CD4-positive, alpha-beta T cell treated with Interleukin-2 at 100 ng/mL for 4 hours (primary cell): ENCODE data around the gene DERL3.
"Not testable (repeated sequence)": the region's sequence is repeated elsewhere in the genome, so short reads cannot be mapped to it uniquely, and the experiment has no call there.

ENCODE experiments used
- DNase-seq: peaks from one replicate; pipeline ENCODE4 v3.0.0-alpha.2; 2020; ENCODE audit warnings: low spot score

The DERL3 gene

GRCh38 chr22:23838681-23839468, at the start of gene DERL3:
TSS of gene DERL3 (minus strand) at chr22:23839006. CDS start at chr22:23838987, 19 bp downstream.
- DNase-seq, result peak; percentile 98

DNA sequence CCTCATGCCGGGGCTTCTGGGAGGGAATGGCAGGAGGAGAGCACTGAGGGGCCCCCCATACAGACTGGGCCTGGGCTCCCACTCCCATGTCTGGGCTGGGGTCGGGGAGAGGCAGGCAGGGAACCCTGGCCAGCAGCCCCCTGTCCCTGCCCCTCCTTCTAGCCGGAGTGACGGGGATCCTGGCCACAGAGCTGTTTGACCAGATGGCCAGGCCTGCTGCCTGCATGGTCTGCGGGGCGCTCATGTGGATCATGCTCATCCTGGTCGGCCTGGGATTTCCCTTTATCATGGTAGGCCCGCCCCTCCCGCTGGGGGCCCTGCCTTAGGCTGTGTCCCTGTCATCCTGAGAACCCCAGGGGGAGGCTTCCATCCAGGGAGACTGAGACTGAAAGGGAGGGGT, 45.3 kb upstream of the DERL3 start:
- no peak for DNase-seq

DNA sequence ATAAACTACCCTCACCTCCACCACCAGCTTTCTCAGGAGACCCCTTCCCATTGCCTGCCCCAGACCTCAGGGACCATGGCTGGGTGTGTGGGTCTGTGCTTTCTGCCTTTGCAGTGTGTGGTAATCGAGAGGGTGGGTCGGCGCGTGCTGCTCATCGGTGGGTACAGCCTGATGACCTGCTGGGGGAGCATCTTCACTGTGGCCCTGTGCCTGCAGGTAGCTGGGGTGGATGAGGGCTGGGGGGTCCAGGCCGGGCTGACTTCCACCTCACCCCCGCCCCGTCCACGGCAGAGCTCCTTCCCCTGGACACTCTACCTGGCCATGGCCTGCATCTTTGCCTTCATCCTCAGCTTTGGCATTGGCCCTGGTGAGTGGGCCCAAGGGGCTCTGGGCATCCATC, 44.9 kb upstream of the DERL3 start:
- DNase-seq, result no peak

DNA sequence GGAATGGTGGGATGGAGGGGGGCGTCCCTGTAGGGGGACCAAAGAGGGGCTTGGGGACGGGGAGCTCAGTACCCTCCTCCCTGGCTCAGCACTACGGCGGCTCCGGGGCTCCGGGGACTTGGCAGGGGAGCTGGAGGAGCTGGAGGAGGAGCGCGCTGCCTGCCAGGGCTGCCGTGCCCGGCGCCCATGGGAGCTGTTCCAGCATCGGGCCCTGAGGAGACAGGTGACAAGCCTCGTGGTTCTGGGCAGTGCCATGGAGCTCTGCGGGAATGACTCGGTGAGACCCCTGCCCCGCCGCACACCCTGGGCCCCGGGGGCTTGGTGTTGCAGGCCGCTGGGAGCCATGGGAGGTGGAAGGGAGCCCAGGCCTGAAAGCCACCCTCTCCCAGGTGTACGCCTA, 43.6 kb upstream of the DERL3 start:
- DNase-seq, result no peak

DNA sequence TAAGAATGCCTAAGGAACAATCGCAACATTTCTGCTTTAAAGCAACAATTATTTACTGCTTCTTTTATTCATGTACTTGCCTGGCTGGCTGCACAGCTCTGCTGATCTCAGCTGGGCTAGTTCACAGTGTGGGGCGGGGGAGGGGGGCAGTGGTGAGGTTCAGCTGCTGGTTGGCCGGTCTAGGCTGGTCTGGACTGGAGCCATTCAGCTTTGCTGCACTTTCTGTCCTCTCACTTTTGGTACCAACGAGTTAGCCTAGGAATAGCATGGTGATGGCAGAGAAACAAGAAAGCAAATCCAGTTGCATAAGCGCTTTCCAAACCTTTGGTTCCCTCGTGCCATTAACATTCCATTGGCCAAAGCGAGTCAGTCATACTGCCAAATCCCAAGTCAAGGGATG, 39.4 kb upstream of the DERL3 start:
- DNase-seq, result no peak

GRCh38 chr22:23877566-23877965, 38.8 kb upstream of the DERL3 start:
- DNase-seq, result no peak

DNA sequence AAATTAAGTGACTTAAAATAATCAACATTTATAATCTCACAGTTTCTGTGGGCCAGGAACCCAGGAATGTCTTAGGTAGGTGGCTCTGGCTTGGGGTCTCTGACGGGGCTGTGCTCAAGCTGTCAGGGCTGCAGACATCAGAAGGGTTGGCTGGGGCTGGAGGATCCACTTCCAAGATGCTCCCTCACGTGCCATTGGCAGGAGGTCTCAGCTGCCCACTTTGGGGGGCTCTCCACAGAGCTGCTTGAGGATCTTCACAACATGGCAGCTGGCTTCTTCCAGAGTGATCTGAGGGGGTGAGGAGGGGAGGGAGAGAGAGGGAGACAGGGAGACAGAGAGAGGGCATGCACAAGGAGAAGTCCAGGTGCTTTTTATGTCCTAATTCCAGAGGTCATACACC, 37.0 kb upstream of the DERL3 start:
- DNase-seq, result no peak

- no peak for DNase-seq
Observed at GRCh38 chr22:23874871-23875270, 36.1 kb upstream of the DERL3 start.

- DNase-seq, result no peak
Observed at GRCh38 chr22:23868580-23868979, 29.8 kb upstream of the DERL3 start.

GRCh38 chr22:23864499-23865154, 25.8 kb upstream of the DERL3 start:
- DNase-seq, result not testable (repeated sequence)

DNA sequence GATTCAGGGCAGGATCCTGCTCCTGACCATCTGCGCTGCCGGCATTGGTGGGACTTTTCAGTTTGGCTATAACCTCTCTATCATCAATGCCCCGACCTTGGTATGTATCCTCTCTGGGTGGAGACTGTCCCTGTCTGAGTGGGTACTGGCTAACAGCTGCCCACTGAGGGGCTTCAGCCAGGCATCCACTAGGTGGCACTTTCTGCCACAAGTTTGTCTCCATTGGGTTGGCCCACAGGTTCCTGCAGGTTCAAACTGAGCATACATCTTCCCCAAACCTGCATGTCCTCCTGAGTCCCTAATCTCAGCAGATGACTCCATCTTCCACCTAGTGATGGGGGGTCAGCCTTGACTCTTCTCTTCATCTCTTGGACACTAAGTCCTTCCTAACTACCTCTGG, 23.3 kb upstream of the DERL3 start:
- DNase-seq, result peak; percentile 32

DNA sequence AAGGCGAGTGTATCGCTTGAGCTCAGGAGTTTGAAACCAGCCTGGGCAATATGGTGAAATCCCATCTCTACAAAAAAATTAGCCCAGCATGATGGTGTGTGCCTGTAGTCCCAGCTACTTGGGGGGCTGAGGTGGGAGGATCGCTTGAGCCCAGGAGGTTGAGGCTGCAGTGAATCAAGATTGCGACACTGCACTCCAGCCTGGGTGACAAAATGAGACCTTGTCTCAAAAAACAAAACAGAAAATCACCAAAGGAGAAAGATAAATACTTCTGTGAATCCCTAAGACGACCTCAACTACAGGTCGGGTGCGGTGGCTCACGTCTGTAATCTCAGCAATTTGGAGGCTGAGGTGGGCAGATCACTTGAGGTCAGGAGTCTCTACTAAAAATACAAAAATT, 21.4 kb upstream of the DERL3 start:
- not testable (repeated sequence) for DNase-seq

DNA sequence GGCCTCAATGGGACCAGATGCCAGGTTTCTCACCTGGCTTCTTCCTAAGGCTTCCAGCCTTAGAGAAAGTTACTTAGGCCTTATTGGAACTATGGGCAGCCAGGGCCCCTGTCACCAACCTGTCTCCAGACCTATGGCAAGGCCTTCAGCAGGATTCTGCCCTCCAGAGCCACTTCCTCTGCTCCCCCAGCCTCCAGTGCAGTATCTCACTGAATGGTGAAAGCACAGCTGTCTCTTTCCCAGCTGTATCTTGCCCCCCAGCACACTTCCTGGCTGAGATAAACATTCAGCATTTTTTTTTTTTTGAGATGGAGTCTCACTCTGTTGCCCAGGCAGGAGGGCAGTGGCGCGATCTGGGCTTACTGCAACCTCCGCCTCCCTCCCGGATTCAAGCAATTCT, 20.4 kb upstream of the DERL3 start:
- no peak for DNase-seq

- DNase-seq, result no peak
Observed at GRCh38 chr22:23858484-23858815, 19.6 kb upstream of the DERL3 start.

- DNase-seq, result peak; percentile 96
Observed at GRCh38 chr22:23857606-23858483, 19.0 kb upstream of the DERL3 start, which contains the start of gene SLC2A11. TSS of gene SLC2A11 (plus strand) at chr22:23857875. CDS start at chr22:23858000, 125 bp downstream.

DNA sequence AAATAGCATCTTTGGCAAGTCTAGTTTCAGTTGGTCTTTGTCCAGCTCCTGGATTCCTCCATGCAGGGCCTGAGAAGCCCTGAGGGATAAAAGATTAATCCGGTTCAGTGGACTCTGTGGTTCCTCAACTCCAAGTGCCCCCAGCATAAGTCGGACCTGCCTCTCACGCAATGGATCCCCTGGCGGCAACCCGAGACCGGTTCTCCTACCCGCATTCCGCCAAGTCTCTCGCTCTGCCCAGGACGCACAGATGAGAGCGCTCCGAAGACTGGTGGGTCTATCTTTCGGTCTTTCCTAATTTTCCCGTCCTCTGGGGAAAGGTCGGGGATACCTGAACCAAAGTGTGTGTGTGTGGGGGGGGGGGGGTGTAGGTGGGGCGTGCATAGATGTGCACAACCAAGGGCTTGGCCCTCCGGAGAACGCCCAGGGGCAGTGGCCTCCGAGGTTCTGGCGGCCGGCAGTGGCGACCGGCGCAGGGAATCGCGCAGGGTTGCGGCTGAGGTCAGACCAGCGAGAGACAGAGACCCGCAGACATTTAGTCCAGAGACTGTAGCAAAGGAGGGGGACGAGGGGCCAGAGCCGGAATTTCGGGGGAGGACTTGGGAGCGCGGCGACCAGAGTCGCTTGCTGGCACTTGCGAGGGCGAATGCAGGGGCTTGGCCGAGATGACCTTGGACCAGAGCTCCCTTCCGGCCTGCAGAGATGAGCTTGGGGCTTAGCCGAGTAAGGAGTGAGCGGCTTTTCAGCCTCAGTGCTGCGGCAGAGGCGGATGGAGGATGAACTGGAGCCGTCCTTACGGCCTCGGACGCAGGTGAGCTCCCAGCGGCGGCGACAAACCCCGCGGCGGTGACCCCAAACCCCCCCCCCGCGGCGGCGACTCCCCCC, 18.2 kb upstream of the DERL3 start:
- no peak for DNase-seq

- DNase-seq, result no peak
Observed at GRCh38 chr22:23850136-23850611, 11.4 kb upstream of the DERL3 start.

GRCh38 chr22:23849009-23850006, 10.5 kb upstream of the DERL3 start:
- peak; percentile 86 for DNase-seq

GRCh38 chr22:23847991-23848864, 9.4 kb upstream of the DERL3 start:
- no peak for DNase-seq
